Activated naive CD4-positive, alpha-beta T cell treated with anti-CD3 and anti-CD28 coated beads, Interleukin-2, amount 50 U/mL, for 72 hours (primary cell): ENCODE data around the gene SYPL1. TPM values are rescaled to one million over a fixed set of nuclear protein-coding genes. Genes with fewer than 3 reads are reported as not detected.

Experiments used
- ATAC-seq, 2 donors: fragments of 150-1000 bp; cut with Tn5 transposase; 2 replicates each; pipeline ENCODE4 v1.10.0; 2021; ENCODE audit warnings: mild to moderate bottlenecking in 2 of 2, moderate library complexity in 2 of 2
- DNase-seq, 2 donors: peaks; one replicate each; pipeline ENCODE4 v3.0.0; 2021 to 2022; ENCODE audit warnings: low spot score in 2 of 2
- H3K27ac Mint-ChIP-seq, 2 donors: one replicate each; pipeline ENCODE4 v1.8.0; 2022; ENCODE audit warnings: mild to moderate bottlenecking in 2 of 2, mixed read lengths in 2 of 2
- H3K36me3 Mint-ChIP-seq, 2 donors: one replicate each; pipeline ENCODE4 v1.8.0; 2022; ENCODE audit warnings: mixed read lengths in 2 of 2
- H3K9me3 Mint-ChIP-seq, 2 donors: one replicate each; pipeline ENCODE4 v1.8.0; 2022; ENCODE audit warnings: mixed read lengths in 2 of 2
- total RNA-seq, 2 donors: library from RNA; stranded (reverse); gene quantifications; one replicate each; pipeline ENCODE4 v1.2.3, GENCODE V29; 2022

The SYPL1 gene
- total RNA-seq, 2 donors from 2014 or later = 22.9 to 30.8 TPM

DNA sequence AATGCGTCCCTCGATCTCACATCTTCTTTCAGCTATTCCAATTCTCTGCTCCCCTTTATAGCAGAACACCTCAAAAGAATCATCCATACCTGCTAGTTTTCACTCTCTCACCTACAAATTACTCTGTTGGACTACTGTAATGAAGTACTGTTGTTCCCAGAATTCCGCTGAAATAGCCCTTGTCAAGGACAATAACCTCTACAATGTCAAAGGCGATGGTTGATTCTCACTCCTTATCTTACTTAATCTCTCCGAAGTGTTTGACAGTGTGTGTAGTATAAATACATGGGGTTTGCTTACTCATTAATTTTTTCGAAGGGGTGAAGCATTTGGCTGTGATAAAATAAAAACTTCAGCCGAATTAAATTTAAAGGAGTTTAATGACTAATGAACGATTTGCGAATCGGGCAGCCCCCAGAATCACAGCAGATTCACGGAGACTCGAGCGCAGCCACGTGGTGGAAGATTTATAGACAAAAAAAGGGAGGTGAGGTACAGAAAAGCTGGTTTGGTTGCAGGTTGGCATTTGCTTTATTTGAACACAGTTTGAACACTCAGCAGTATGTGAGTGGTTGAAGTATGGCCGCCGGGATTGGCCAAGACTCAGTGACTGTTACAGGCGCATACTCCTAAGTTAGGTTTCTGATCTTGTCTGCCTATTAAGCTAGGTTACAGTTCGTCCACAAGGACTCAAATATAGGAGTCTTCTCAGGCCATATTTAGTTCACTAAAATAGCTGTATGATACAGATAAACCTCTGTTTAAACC lies 29.8 kb downstream of the SYPL1 start:
- H3K27ac Mint-ChIP-seq = no peak overlapping the region
- peaks cover 0 to 5% of the 10 kb centered on the region in 2 donors for H3K9me3 Mint-ChIP-seq
- no peak for DNase-seq
- H3K36me3 Mint-ChIP-seq = no peaks in the 10 kb centered on the region
- ATAC-seq = no peak

DNA sequence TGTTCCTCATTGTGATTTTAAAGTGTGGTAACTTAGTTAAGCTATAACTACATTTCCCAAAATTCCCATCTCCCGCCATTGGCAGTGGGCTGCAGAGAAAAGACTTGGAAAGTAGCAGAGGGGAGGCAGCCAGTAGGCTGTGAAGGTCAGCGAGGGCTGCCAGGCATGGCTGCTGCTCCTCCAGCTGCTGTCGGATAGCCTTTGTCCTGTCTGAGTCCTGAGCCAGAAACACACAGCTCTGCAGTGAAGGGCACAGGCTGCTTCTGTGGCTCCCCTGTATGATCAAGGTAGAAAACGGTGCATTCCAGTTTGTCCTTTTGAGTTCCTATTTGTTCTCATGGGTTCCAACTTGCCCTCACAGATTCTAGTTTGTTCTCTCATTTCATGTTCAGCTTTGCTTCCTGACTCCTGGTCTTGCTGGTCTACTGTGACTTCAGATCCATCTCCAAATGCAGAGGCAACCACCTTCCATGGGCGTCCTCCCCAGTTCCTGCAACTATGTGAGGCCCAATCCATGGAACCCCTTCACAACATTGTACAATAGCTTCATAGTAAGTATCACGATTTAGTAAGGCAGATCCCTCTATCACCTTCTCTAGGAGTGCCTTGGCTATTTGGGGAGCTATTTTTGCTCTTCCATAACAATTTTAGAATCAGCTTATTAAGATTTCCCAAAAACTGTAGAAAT lies 31.7 kb downstream of the SYPL1 start:
- DNase-seq (no peak), ATAC-seq (no peak)
- Mint-ChIP-seq H3K36me3 (no peaks in the 10 kb centered on the region), H3K9me3 (peaks cover 0 to under 1% of the 10 kb centered on the region in 2 donors), H3K27ac (no peak overlapping the region)

DNA sequence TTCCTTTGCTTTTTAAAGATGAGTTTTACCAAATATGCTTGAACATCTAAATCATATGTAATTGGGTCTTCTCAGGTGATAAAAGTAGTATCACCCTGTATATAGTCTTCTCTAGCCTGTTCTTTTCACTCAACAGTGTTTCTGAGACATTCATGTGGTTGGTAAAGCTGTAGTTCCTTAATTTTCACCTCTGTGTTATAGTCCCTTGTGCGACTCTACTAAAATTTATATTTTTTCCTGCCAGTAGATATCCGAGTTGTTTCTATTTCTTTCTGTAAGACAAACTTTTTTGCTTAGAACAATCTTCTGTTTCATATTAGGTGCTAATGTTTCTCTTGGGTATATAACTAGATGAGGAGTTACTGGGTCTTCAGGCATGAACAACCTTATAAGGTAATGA lies 35.6 kb downstream of the SYPL1 start:
- H3K36me3 Mint-ChIP-seq = no peaks in the 10 kb centered on the region
- H3K27ac Mint-ChIP-seq = no peak overlapping the region
- ATAC-seq (no peak), DNase-seq (no peak)
- H3K9me3 Mint-ChIP-seq = no peaks in the 10 kb centered on the region

DNA sequence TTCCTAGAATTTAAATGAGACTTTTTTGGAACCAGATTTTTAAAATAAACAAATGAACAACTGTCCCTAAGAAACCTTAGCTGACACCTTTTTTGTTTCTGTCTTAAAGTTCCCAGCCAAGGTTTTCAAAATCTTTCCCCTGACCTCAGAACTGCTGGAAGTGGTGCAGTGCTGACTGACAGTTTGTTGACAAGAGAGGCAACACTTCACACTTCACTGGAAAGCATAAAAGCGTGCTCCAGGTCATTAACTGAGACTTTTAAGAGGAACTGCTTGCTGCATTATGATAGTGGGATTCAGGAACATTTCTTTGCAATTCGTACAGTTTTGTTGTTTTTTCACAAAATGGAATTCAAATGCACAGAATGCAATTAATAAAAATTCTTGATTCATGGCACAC lies 36.2 kb downstream of the SYPL1 start:
- no peaks in the 10 kb centered on the region for H3K36me3 Mint-ChIP-seq
- ATAC-seq (no peak), DNase-seq (no peak)
- no peak overlapping the region for H3K27ac Mint-ChIP-seq
- no peaks in the 10 kb centered on the region for H3K9me3 Mint-ChIP-seq

DNA sequence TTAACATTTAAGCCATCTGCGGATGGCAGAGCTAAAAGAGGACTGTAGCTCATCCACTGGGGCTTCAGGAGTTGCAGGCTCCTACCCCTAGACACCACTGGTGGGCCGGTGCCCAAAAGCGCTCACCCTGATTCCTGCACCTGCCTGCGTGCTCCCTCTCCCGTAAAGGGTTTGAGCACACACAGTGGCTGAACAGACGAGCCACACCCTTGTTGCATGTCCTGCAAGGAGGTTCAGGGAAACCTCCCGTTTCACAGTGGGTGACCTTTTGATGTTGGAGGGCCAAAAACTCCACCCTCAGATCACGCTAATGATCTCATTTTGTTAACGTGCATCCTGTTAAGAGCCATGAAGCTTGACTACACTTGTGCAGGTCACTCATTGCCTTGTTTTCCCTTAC lies 37.9 kb downstream of the SYPL1 start:
- DNase-seq (no peak), ATAC-seq (no peak)
- Mint-ChIP-seq H3K9me3 (no peaks in the 10 kb centered on the region), H3K27ac (no peak overlapping the region), H3K36me3 (no peaks in the 10 kb centered on the region)

DNA sequence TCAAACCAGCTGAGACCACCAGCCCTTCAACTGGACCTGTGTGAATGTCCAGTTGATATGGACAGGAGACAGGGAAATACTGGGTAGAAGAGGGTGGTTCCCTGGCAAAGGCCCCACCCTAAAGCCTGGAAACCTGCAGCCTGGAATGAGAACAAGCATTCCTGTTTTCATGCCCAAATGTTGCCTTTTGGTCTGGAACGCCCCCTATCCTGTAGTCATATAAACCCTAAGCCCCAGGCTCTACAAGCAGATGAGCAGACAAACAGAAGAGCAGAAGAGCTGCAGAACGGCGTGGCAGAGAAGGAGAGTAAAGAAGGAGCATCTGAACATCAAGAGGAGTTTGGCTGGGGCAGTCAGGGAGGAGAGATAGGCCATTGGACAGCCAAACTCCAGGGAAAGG lies 38.4 kb downstream of the SYPL1 start:
- ATAC-seq = no peak
- H3K27ac Mint-ChIP-seq = no peak overlapping the region
- H3K9me3 Mint-ChIP-seq = no peaks in the 10 kb centered on the region
- H3K36me3 Mint-ChIP-seq = no peaks in the 10 kb centered on the region
- no peak for DNase-seq

DNA sequence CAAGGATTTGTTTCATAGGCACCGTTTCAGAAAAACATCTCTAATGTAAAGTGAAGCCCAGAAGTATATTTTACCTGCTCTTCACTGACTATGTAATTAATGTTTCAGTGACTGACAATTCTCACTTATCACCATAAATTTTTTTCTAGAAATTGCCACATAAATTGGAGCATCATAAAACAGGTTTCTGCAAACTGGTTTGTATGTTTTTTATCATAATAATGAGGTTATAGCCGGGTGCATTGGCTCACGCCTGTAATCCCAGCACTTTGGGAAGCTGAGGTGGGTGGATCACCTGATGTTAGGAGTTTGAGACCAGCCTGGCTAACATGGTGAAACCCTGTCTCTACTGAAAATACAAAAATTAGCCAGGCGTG lies 39.4 kb downstream of the SYPL1 start:
- Mint-ChIP-seq H3K9me3 (no peaks in the 10 kb centered on the region), H3K27ac (peak overlapping the region; percentile 86 to 89), H3K36me3 (no peaks in the 10 kb centered on the region)
- DNase-seq (no peak), ATAC-seq (no peak)

DNA sequence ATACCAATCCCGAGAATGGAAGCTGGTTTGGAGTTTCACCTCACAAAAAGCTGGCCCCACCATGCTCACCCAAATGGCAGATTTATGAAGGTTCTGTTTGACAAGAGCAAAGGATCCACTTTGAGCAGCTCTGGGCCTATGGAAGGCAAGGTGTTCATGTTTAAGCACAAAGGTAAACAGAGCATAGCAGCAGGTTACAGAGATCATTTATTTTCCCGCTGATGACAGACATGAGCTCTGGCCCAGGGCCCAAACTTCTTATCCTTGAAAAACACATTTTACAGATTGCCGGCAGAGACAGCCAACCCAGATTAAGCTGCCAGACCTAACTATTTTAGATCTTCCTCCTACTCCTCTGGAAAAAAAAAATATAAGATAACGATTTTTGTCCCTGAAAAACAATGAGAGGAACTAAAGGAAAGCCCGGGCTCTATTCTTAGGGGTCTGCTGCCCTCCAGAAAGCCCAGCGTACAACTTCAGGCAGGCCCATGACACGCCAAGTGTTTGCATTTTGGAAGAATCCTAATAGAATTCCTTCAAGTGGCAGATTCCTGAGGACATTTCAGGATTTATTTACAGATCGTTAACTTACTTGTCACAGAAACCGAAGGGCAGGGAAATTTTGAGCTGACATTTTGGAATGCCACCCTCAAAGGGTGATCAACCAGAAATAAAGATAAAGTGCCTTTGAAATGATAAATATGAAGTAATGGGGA lies 40.0 kb downstream of the SYPL1 start:
- Mint-ChIP-seq H3K27ac (peak overlapping the region; percentile 86 to 89), H3K36me3 (no peaks in the 10 kb centered on the region), H3K9me3 (no peaks in the 10 kb centered on the region)
- no peak for ATAC-seq
- DNase-seq = no peak

DNA sequence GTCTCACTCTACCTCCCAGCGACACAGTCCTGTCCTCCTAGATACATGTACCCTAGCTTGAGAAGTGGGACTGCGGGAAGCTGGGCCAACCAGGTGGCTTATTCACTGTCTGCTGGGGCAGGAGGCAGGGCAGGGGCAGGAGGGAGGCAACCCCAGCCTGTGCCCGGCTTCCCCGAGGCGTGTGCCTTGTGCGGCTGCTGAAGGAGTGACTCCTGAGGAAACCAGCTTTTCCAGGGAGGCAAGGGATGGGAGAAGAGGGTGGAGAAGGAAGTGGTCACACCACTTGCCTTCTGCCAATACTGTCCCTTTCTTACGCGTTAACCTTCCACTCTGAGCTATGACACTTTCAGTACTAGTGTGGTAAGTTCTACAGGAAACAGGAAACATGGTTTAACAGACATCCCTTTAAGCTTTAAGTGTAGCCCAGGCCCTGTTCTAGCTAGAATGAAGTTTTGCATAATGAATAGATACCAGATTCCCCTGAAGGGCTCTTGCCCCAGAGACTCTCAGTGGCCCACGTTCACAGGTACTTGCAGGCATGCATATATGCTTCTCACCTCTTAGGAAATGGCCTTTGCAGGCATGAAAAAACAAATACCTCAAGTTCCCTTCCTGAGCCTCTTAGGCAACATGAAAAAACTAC lies 40.6 kb downstream of the SYPL1 start:
- H3K27ac Mint-ChIP-seq = peak overlapping the region; percentile 86 to 89
- no peaks in the 10 kb centered on the region for H3K9me3 Mint-ChIP-seq
- ATAC-seq = peak; percentile 98
- peak; percentile 41 to 67 for DNase-seq
- H3K36me3 Mint-ChIP-seq = no peaks in the 10 kb centered on the region

DNA sequence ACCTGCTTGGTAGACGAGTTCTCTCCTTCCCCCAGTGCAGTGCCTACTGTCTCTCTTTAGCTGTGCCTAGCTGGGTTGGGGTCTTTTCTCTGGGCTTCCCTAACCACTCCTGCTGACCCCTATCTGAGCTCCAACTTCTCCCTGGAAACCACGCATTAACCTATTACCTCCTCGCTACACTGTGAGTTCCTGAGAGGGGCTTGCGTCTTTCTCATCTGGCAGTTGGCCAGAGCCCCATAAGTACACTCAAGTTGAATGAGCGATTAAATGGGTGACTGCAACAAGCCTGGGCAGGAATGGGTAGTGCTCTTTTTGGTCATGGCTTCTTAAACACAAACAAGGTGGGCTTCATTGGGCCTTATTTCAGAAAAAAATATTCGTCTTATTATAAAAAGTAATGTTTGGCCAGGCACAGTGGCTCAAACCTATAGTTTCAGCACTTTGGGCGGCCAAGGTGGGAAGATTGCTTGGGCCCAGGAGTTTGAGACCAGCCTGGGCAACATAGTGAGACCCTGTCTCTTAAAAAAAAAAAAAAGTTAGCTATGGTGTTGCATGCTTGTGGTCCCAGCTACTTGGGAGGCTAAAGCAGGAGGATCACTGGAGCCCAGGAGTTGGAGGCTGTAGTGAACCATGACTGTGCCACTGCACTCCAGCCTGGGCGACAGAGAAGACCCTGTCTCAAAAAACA lies 41.4 kb downstream of the SYPL1 start:
- H3K9me3 Mint-ChIP-seq = no peaks in the 10 kb centered on the region
- DNase-seq (no peak), ATAC-seq (no peak)

DNA sequence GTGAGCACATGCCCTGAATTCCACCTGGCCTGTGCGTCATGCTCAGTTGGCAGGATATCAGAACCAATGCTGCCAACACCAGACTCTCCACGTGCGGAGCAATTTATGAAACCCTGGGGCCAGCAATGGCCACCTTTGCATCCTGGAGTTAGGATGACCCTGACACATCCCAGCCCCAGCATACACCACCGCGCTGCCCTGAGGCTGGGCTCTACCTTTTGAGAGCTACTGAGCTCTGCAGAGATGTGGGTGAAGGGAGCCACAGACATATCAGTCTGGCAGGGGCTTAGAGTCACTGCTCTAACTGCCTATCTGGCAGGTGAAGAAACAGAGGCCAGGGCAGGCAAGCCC lies 41.9 kb downstream of the SYPL1 start:
- DNase-seq (peak in 1 of 2 donors; percentile 44), ATAC-seq (no peak)
- Mint-ChIP-seq H3K27ac (peak overlapping the region in 1 of 2 donors; percentile 89), H3K9me3 (no peaks in the 10 kb centered on the region), H3K36me3 (no peaks in the 10 kb centered on the region)

More for the DNA sequence above, 41.4 kb downstream of the SYPL1 start:
- Mint-ChIP-seq H3K36me3 (no peaks in the 10 kb centered on the region), H3K27ac (peak overlapping the region; percentile 85 to 89)

DNA sequence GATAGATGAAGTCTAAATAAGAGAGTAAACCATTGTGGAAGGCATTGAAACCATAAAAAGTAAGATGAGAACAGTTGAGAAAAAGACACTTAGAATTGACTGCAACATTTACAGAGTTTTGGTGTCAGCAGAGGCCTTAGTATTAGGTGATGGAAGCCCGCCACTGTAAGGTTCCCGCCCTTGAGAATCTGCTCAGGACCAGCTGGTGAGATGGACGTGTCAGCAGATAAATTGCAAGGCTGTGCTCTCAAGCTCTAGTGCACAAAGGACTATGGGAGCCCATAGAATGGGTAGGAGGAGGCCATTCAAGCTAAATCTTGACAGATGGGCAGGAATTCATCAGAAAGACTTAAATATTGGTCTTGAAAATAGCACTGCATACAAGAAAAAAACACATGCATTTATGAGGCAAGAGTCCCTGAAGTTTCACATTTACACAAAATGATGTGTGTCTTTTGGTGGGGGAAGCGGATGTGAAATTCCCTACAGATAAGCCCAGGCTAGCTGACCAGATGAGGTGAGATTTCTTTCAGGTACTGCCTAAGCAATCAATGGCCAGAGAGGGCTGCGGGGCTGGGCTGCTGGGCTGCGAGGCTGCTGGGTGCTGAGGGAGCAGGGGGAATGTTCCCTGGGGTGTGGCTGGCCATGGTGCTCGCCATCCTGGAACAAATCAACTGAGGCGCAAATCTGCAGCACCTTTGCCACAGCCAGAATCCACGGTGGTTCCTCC lies 42.5 kb downstream of the SYPL1 start:
- DNase-seq (peak in 1 of 2 donors; percentile 48), ATAC-seq (no peak)
- Mint-ChIP-seq H3K36me3 (no peaks in the 10 kb centered on the region), H3K27ac (no peak overlapping the region), H3K9me3 (no peaks in the 10 kb centered on the region)

DNA sequence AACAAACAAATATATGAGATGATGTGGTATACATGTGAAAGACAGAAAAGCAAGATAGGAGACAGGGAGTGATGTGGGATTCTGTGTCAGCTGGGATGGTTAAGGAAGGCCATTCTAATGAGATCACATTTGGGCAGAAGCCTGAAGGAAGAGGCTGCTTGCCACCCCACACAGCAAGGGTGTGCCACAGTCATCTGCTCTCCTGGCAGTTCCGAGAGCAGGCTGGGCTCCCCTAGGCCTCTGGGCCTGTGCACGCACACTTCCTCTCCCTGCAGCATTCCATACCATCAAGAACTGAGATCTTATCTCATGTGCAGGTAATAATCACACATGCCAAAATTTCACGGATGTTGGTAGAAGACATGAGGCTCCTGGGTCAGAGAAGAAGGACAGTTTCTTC lies 43.1 kb downstream of the SYPL1 start:
- H3K36me3 Mint-ChIP-seq = no peaks in the 10 kb centered on the region
- no peak for ATAC-seq
- no peak overlapping the region for H3K27ac Mint-ChIP-seq

DNA sequence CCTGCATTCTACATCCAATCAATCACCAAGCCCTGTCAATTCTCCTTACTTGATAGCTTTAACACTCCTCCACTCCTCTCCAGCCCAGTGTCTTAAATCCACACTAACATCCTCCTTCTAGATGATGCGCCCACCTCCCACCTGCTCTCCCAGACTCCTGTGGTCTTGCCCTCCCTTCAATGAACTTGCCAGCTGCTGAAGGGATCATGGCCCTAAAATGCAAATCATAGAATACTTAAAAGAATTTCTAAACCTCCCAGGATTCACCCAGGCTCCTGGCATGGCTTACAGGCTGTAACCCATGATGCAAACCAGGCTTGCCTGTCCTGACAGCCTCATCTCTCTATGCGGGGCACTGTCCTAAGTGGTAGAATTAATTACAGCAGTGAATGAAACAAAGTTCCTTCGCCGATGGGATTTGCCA lies 43.6 kb downstream of the SYPL1 start:
- DNase-seq (no peak), ATAC-seq (no peak)
- no peak overlapping the region for H3K27ac Mint-ChIP-seq
- no peaks in the 10 kb centered on the region for H3K36me3 Mint-ChIP-seq
- no peaks in the 10 kb centered on the region for H3K9me3 Mint-ChIP-seq

More for the DNA sequence above, 43.1 kb downstream of the SYPL1 start:
- H3K9me3 Mint-ChIP-seq = no peaks in the 10 kb centered on the region
- DNase-seq = peak in 1 of 2 donors; percentile 23

DNA sequence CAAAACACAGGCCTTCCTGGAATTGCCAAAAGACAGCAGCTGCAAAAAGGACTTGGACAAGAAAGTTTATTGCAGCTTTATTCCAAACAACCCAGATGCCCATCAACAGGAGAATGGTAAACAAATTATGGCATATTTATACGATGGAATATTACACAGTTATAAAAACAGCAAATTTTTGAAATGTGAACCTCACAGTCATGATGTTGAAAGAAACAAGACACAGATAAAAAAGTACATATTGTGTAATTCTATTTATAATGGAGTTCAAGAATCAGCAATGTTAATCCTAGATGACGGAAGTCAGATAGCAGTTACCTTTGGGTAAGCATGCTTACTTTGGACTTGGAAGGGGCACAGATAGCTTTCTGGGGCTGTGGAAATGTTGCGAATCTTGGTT lies 44.4 kb downstream of the SYPL1 start:
- Mint-ChIP-seq H3K27ac (no peak overlapping the region), H3K36me3 (no peaks in the 10 kb centered on the region), H3K9me3 (no peaks in the 10 kb centered on the region)
- ATAC-seq (no peak), DNase-seq (no peak)
